ENCODE measurements around the gene VASH1. TPM values are rescaled to one million over a fixed set of nuclear protein-coding genes. Genes with fewer than 3 reads are reported as not detected.

The VASH1 gene
- total and polyA plus RNA-seq, 2 of the 13 experiments (the other 11 are each of a cell fraction or from before 2014, with no cell fraction given): 0.11 to 0.24 TPM

DNA sequence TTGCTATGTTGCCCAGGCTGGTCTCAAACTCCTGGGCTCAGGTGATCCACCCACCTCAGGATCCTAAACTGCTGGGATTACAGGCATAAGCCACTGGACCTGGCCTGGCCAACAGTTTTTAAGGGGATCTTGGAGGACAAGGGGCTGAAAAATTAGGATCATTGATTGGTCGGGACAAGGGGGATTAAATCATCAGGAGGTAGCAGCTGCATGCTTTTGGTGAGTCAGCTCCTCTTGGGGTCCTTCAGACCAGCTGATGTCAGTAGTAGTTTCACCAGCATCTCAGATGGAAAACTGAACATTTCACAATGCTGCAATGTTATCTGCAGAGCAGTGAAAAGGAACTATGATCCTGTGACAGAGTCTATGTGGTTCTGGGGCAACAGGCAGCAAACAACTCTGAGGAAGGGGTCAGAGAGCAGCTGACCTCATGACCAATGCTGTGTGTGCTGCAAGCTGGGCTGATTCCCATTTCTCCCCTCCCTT lies 71.3 kb downstream of the VASH1 start (continued):
- TF ChIP-seq, protein P1, sequence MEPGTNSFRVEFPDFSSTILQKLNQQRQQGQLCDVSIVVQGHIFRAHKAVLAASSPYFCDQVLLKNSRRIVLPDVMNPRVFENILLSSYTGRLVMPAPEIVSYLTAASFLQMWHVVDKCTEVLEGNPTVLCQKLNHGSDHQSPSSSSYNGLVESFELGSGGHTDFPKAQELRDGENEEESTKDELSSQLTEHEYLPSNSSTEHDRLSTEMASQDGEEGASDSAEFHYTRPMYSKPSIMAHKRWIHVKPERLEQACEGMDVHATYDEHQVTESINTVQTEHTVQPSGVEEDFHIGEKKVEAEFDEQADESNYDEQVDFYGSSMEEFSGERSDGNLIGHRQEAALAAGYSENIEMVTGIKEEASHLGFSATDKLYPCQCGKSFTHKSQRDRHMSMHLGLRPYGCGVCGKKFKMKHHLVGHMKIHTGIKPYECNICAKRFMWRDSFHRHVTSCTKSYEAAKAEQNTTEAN (CRISPR knock-in tag; conservative IDR thresholded peaks at IDR 0.05): no peak
- TF ChIP-seq, protein P2, sequence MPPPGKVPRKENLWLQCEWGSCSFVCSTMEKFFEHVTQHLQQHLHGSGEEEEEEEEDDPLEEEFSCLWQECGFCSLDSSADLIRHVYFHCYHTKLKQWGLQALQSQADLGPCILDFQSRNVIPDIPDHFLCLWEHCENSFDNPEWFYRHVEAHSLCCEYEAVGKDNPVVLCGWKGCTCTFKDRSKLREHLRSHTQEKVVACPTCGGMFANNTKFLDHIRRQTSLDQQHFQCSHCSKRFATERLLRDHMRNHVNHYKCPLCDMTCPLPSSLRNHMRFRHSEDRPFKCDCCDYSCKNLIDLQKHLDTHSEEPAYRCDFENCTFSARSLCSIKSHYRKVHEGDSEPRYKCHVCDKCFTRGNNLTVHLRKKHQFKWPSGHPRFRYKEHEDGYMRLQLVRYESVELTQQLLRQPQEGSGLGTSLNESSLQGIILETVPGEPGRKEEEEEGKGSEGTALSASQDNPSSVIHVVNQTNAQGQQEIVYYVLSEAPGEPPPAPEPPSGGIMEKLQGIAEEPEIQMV (CRISPR knock-in tag; IDR thresholded peaks at IDR 0.05; ENCODE audit: low read depth): no peak
- TF ChIP-seq NAIF1 (CRISPR knock-in tag; IDR thresholded peaks at IDR 0.05; ENCODE audit: borderline replicate concordance): no peak
- TF ChIP-seq, protein P3, sequence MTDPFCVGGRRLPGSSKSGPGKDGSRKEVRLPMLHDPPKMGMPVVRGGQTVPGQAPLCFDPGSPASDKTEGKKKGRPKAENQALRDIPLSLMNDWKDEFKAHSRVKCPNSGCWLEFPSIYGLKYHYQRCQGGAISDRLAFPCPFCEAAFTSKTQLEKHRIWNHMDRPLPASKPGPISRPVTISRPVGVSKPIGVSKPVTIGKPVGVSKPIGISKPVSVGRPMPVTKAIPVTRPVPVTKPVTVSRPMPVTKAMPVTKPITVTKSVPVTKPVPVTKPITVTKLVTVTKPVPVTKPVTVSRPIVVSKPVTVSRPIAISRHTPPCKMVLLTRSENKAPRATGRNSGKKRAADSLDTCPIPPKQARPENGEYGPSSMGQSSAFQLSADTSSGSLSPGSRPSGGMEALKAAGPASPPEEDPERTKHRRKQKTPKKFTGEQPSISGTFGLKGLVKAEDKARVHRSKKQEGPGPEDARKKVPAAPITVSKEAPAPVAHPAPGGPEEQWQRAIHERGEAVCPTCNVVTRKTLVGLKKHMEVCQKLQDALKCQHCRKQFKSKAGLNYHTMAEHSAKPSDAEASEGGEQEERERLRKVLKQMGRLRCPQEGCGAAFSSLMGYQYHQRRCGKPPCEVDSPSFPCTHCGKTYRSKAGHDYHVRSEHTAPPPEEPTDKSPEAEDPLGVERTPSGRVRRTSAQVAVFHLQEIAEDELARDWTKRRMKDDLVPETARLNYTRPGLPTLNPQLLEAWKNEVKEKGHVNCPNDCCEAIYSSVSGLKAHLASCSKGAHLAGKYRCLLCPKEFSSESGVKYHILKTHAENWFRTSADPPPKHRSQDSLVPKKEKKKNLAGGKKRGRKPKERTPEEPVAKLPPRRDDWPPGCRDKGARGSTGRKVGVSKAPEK (CRISPR knock-in tag; IDR thresholded peaks at IDR 0.05; ENCODE audit: borderline replicate concordance): no peak
- TF ChIP-seq ZNF263 (CRISPR knock-in tag; IDR thresholded peaks at IDR 0.05): no peak
- TF ChIP-seq REXO4 (CRISPR knock-in tag; IDR thresholded peaks at IDR 0.05; ENCODE audit: borderline replicate concordance): no peak
- no peak for TF ChIP-seq JUNB (CRISPR knock-in tag; IDR thresholded peaks at IDR 0.05; ENCODE audit: borderline replicate concordance)
- no peak for TF ChIP-seq MAZ (IDR thresholded peaks at IDR 0.05; ENCODE audit: borderline replicate concordance, low read depth, low read length)
- no peak for TF ChIP-seq MAZ (CRISPR knock-in tag; IDR thresholded peaks at IDR 0.05; ENCODE audit: low read depth)
- TF ChIP-seq ZFP36L1 (CRISPR knock-in tag; IDR thresholded peaks at IDR 0.05): no peak
- no peak for TF ChIP-seq ZNF709 (CRISPR knock-in tag; IDR thresholded peaks at IDR 0.05)
- TF ChIP-seq ZNF20 (CRISPR knock-in tag; IDR thresholded peaks at IDR 0.05): no peak
- TF ChIP-seq, protein P4, sequence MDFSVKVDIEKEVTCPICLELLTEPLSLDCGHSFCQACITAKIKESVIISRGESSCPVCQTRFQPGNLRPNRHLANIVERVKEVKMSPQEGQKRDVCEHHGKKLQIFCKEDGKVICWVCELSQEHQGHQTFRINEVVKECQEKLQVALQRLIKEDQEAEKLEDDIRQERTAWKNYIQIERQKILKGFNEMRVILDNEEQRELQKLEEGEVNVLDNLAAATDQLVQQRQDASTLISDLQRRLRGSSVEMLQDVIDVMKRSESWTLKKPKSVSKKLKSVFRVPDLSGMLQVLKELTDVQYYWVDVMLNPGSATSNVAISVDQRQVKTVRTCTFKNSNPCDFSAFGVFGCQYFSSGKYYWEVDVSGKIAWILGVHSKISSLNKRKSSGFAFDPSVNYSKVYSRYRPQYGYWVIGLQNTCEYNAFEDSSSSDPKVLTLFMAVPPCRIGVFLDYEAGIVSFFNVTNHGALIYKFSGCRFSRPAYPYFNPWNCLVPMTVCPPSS (IDR thresholded peaks at IDR 0.05): no peak
- TF ChIP-seq ZNF230 (CRISPR knock-in tag; IDR thresholded peaks at IDR 0.05): no peak
- no peak; the same call in 1 of the 2 replicates for TF ChIP-seq GATA4 (IDR thresholded peaks at IDR 0.05; ENCODE audit: borderline replicate concordance, low read depth)
- no peak for TF ChIP-seq ZNF333 (CRISPR knock-in tag; IDR thresholded peaks at IDR 0.05; ENCODE audit: borderline replicate concordance)
- peak; percentile 81 for TF ChIP-seq HDAC1 (CRISPR knock-in tag; IDR thresholded peaks at IDR 0.05)
